ENCODE measurements around the gene PSAPL1. TPM values are rescaled to one million over a fixed set of nuclear protein-coding genes. Genes with fewer than 3 reads are reported as not detected.

Gene PSAPL1
- total RNA-seq, 4 donors from 2014 or later = not detected

- Histone ChIP-seq H3K4me3 (no peak overlapping the region), H3K9me3 (no peaks in the 10 kb centered on the region), H3K27ac (replicated peaks in 1 of 4) (no peak overlapping the region), H3K36me3 (no peaks in the 10 kb centered on the region), H3K4me1 (peaks cover 12 to 56% (median 32%) of the 10 kb centered on the region in 4 donors), H3K27me3 (no peaks in the 10 kb centered on the region)
- no peak for DNase-seq (ENCODE audit: extremely low spot score)
- whole genome bisulfite sequencing = 67% methylated on average over 8 of the region's 8 CpGs
- intact Hi-C loops (cut with DNase I) = no loop called here
- TF ChIP-seq CTCF (IDR thresholded peaks at IDR 0.05) (no peak), POLR2AphosphoS5 (IDR thresholded peaks at IDR 0.05) (no peak), EP300 (IDR thresholded peaks at IDR 0.05) (no peak), POLR2A (IDR thresholded peaks at IDR 0.05; ENCODE audit: low read depth) (no peak)
Measured at GRCh38 chr4:7398788-7399439, 35.8 kb downstream of the PSAPL1 start.

GRCh38 chr4:7398104-7398423 is 36.7 kb downstream of the PSAPL1 start:
- Histone ChIP-seq H3K4me1 (peaks cover 7 to 51% (median 28%) of the 10 kb centered on the region in 4 donors), H3K4me3 (no peak overlapping the region), H3K36me3 (no peaks in the 10 kb centered on the region), H3K9me3 (no peaks in the 10 kb centered on the region), H3K27me3 (no peaks in the 10 kb centered on the region), H3K27ac (replicated peaks in 1 of 4) (peak overlapping the region in 2 of 4 donors; percentile 3 to 25)
- no peak for DNase-seq (ENCODE audit: extremely low spot score)
- WGBS = 14% methylated on average over 6 of the region's 6 CpGs
- TF ChIP-seq EP300 (IDR thresholded peaks at IDR 0.05) = no peak
- TF ChIP-seq CTCF (IDR thresholded peaks at IDR 0.05) = peak in 2 of 3 experiments; percentile 10 to 15
- no peak for TF ChIP-seq POLR2A (IDR thresholded peaks at IDR 0.05; ENCODE audit: low read depth)
- peak in 1 of 2 donors; percentile 12 for TF ChIP-seq POLR2AphosphoS5 (IDR thresholded peaks at IDR 0.05)
- intact Hi-C loops (cut with DNase I) = no loop called here

GRCh38 chr4:7397206-7398103 is 37.3 kb downstream of the PSAPL1 start:
- WGBS = 68% methylated on average over 19 of the region's 24 CpGs
- Histone ChIP-seq H3K36me3 (no peaks in the 10 kb centered on the region), H3K4me1 (peaks cover 1 to 48% (median 24%) of the 10 kb centered on the region in 4 donors), H3K27ac (replicated peaks in 1 of 4) (peak overlapping the region in 2 of 4 donors; percentile 3 to 25), H3K4me3 (no peak overlapping the region), H3K27me3 (no peaks in the 10 kb centered on the region), H3K9me3 (no peaks in the 10 kb centered on the region)
- no peak for DNase-seq (ENCODE audit: extremely low spot score)
- intact Hi-C loops (cut with DNase I) = no loop called here
- TF ChIP-seq CTCF (IDR thresholded peaks at IDR 0.05) (no peak), EP300 (IDR thresholded peaks at IDR 0.05) (no peak), POLR2AphosphoS5 (IDR thresholded peaks at IDR 0.05) (no peak), POLR2A (IDR thresholded peaks at IDR 0.05; ENCODE audit: low read depth) (no peak)

- intact Hi-C loops (cut with DNase I) = no loop called here
Measured at GRCh38 chr4:7396186-7396910, 38.4 kb downstream of the PSAPL1 start.

More at GRCh38 chr4:7396186-7396910, 38.4 kb downstream of the PSAPL1 start:
- Histone ChIP-seq H3K36me3 (no peaks in the 10 kb centered on the region), H3K4me1 (peaks cover 0 to 40% (median 20%) of the 10 kb centered on the region in 4 donors), H3K27ac (replicated peaks in 1 of 4) (no peak overlapping the region), H3K27me3 (no peaks in the 10 kb centered on the region), H3K4me3 (no peak overlapping the region), H3K9me3 (no peaks in the 10 kb centered on the region)
- 85% methylated on average over 14 of the region's 14 CpGs for WGBS
- no peak for DNase-seq (ENCODE audit: extremely low spot score)
- TF ChIP-seq POLR2AphosphoS5 (IDR thresholded peaks at IDR 0.05) = no peak
- TF ChIP-seq EP300 (IDR thresholded peaks at IDR 0.05) = no peak
- TF ChIP-seq POLR2A (IDR thresholded peaks at IDR 0.05; ENCODE audit: low read depth) = no peak
- no peak for TF ChIP-seq CTCF (IDR thresholded peaks at IDR 0.05)
